GM19239 (cell line): Measurements from ENCODE around the gene OR2S2.

Experiments used
- DNase-seq: peaks from one replicate; pipeline ENCODE4 v3.0.0; 2011; ENCODE audit warnings: low spot score; ENCODE audit not compliant: insufficient read length
- FAIRE-seq: peaks from 2 replicates; lab custom pipeline; 2011; peaks lifted over from hg19 to GRCh38; lab: Jason Lieb, UNC

OR2S2 gene

DNA sequence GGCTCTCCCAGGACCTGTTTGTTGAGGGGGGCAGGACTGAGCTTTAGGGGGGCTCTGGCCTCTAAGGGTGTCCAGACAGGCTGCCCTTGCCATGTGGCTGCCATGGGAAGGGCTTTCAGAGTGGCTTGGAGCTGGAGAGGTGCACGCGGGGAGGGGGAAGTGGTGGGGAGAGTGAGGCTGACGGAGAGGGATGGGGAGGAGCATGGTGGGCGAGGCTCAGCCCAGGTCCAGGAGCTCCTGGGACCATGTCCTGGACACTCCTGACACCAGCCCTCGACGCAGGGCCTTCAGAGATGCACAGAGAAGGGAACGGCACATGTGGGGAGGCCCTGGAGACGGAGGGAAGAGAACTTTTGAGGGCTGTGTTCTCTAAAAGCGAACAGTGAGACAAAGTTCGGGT is 46.3 kb downstream of the OR2S2 start:
- no peak for DNase-seq
- no peak for FAIRE-seq

GRCh38 chr9:35910613-35911359 is 47.2 kb downstream of the OR2S2 start:
- DNase-seq (peak; percentile 33), FAIRE-seq (no peak)

DNA sequence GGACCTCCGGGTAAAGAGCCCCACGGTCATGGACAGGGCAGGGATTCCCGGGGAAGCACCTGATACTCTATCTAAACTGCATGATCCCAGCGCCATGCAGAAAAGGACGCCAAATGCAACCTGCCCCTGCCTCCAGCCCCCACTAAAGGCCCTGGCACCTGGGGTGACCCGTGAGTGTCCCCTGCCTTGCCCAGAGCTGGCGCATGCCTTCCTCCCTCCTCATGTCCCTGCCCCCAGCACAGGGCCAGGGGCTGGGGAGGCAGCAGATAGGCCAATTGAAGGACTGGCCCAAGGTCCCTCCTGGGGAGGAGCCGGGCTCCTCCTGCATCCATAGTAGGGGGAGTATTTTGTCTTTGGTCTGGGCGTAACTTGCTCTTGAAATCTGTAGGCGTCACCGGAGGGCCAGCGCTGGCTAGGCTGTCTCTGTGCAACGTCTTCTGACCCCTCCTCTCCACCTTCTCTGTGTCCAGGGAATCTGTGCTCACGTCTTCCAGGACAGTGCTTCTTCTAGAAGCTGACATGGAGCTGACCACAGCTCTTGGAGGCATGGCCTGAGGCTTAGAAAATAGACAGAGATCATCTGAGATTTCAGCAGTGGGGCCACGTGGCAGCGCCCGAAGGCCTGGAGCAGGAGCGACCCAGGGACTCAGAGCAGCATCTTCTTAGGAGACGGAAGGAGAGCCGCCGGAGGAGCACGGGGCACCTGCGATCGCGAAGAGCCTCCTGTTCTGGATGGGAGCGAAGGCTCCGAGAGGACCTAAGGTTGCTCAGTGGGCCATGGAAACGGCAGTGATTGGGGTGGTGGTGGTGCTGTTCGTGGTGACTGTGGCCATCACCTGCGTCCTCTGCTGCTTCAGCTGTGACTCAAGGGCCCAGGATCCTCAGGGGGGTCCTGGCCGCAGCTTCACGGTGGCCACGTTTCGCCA is 48.0 kb downstream of the OR2S2 start:
- DNase-seq: no peak
- no peak for FAIRE-seq

- DNase-seq (no peak), FAIRE-seq (no peak)
Observed at GRCh38 chr9:35909274-35909673, 48.7 kb downstream of the OR2S2 start, which contains the start of gene SPAAR. SPAAR (plus strand) TSS chr9:35909490; CDS start chr9:35910464, 974 bp downstream.

GRCh38 chr9:35908504-35909125 is 49.3 kb downstream of the OR2S2 start:
- FAIRE-seq: no peak
- DNase-seq: no peak

- no peak for DNase-seq
- FAIRE-seq: no peak
Observed at GRCh38 chr9:35907711-35908503, 50.0 kb downstream of the OR2S2 start.
